Measurements from ENCODE around the gene DISC1. TPM values are rescaled to one million over a fixed set of nuclear protein-coding genes. Genes with fewer than 3 reads are reported as not detected.

The DISC1 gene
- total RNA-seq, 2 donors from 2014 or later, result 6.7 to 9.3 TPM

DNA sequence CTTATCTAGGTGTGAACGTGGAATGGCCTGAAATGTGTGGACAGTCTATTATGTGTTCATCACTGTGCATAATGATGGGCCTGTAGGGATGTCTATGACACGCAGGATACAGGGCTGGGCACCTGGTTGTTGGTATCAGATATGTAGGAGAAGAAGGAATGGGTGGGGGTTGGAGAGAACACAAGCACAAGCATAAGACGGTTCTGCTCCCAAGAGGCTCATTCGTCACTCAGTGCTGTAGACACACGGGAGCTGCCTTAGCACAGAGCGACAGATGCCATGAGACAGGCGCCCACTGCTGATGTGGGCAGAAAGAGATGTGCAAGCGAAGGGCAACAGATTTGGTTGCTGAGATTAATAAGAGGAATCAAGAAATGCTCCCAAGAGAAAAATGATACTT is 256.2 kb downstream of the DISC1 start:
- H3K36me3 ChIP-seq, result no peaks in the 10 kb centered on the region
- no peak for DNase-seq (ENCODE audit: low spot score)
- 97% methylated on average over 8 of the region's 8 CpGs for WGBS
- no peaks in the 10 kb centered on the region for H3K4me1 ChIP-seq (replicated peaks)
- intact Hi-C loops (cut with DNase I), result no loop called here
- TF ChIP-seq POLR2AphosphoS5 (IDR thresholded peaks at IDR 0.05) (no peak), POLR2A (IDR thresholded peaks at IDR 0.05) (no peak)
- TF ChIP-seq, protein P1, sequence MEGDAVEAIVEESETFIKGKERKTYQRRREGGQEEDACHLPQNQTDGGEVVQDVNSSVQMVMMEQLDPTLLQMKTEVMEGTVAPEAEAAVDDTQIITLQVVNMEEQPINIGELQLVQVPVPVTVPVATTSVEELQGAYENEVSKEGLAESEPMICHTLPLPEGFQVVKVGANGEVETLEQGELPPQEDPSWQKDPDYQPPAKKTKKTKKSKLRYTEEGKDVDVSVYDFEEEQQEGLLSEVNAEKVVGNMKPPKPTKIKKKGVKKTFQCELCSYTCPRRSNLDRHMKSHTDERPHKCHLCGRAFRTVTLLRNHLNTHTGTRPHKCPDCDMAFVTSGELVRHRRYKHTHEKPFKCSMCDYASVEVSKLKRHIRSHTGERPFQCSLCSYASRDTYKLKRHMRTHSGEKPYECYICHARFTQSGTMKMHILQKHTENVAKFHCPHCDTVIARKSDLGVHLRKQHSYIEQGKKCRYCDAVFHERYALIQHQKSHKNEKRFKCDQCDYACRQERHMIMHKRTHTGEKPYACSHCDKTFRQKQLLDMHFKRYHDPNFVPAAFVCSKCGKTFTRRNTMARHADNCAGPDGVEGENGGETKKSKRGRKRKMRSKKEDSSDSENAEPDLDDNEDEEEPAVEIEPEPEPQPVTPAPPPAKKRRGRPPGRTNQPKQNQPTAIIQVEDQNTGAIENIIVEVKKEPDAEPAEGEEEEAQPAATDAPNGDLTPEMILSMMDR (IDR thresholded peaks at IDR 0.05), result no peak
- no peaks in the 10 kb centered on the region for H3K9me3 ChIP-seq
- no peak overlapping the region for H3K4me3 ChIP-seq
- no peaks in the 10 kb centered on the region for H3K27me3 ChIP-seq (replicated peaks; ENCODE audit: insufficient read depth)
- no peak overlapping the region for H3K27ac ChIP-seq

DNA sequence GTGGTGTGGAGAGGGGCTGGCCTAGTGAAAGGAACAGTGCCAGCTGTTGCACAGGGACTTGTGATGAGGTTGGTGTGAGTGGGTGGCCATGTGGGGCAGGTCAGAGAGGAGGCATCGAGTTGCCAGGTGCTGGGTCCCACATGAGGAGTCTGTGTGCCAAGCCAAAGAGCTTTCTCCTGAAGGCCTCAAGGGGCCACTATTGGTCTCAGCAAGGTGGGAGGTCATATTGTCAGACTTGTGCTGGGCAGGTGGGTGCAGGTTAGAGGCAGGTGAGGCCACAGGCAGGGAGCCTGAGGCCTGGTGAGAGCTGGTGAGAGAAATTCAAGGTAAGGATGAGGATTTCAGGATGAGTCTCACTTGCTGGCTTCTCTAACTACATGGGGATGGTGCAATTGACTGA is 256.8 kb downstream of the DISC1 start:
- no peak overlapping the region for H3K4me3 ChIP-seq
- intact Hi-C loops (cut with DNase I), result no loop called here
- 86% methylated on average over 1 of the region's 1 CpG for WGBS

DNA sequence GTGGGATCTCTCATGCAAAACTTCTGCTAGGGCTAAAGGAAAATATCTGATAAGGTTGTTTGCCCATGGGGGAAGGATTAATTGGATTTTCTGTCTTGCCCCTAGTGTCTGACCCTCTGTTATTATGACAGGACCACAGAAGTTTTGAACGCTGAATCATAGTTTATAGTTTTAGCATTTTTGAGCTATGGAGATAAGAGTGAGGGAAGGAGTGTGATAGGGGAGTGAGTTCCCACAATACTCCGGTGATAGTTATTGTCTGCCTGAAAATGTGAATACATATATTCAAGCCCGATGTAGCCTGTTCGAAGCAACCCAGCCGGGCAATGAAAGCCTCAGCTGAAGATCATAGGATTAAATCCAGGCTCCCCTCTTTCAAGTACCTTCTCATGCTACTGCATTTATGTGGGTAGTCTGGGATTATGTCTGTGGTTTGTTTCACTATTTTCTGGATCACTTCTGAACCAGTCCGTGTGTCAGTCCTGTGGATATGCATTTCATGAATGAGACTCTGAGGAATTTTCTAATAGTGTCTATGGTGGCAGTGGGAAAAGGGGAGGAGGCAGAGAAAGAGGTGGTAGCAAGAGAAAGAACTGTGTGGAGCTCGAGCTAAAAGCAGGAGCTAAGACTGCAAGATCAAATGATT is 258.7 kb downstream of the DISC1 start:
- Histone ChIP-seq H3K27ac (no peak overlapping the region), H3K9me3 (no peaks in the 10 kb centered on the region), H3K4me1 (replicated peaks) (no peaks in the 10 kb centered on the region), H3K4me3 (no peak overlapping the region), H3K27me3 (replicated peaks; ENCODE audit: insufficient read depth) (no peaks in the 10 kb centered on the region), H3K36me3 (no peaks in the 10 kb centered on the region)
- TF ChIP-seq POLR2AphosphoS5 (IDR thresholded peaks at IDR 0.05), result no peak
- no peak for TF ChIP-seq POLR2A (IDR thresholded peaks at IDR 0.05)
- TF ChIP-seq, protein P1 (IDR thresholded peaks at IDR 0.05), result no peak
- DNase-seq (ENCODE audit: low spot score), result no peak
- intact Hi-C loops (cut with DNase I), result no loop called here
- 64% methylated on average over 7 of the region's 7 CpGs for WGBS

More for the DNA sequence above, 256.8 kb downstream of the DISC1 start:
- H3K27ac ChIP-seq, result no peak overlapping the region
- H3K9me3 ChIP-seq, result no peaks in the 10 kb centered on the region
- H3K4me1 ChIP-seq (replicated peaks), result no peaks in the 10 kb centered on the region
- DNase-seq (ENCODE audit: low spot score), result no peak
- H3K27me3 ChIP-seq (replicated peaks; ENCODE audit: insufficient read depth), result no peaks in the 10 kb centered on the region
- H3K36me3 ChIP-seq, result no peaks in the 10 kb centered on the region
- TF ChIP-seq, protein P1 (IDR thresholded peaks at IDR 0.05), result no peak
- TF ChIP-seq POLR2A (IDR thresholded peaks at IDR 0.05) (no peak), POLR2AphosphoS5 (IDR thresholded peaks at IDR 0.05) (no peak)

DNA sequence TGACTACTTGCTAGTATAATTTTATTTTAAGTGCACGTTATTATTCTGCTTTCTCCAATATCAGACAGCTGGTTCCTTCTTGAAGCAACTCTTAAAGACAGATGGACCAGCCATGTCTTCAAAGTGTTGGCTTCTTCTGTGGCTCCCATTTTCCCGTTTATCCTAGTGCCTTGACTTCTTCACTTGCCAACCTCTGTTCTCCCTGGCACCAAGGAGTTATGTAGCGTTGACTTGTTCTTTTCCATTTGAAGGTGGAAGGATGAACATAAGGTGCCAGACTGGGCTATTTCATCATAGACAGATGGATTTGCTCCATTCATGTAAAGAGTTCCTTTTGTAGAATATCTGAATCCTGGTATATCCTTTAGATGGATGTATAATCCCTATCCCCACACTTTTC is 260.6 kb downstream of the DISC1 start:
- intact Hi-C loops (cut with DNase I), result no loop called here
- Histone ChIP-seq H3K9me3 (no peaks in the 10 kb centered on the region), H3K4me1 (replicated peaks) (no peaks in the 10 kb centered on the region), H3K36me3 (no peaks in the 10 kb centered on the region), H3K4me3 (no peak overlapping the region), H3K27ac (no peak overlapping the region), H3K27me3 (replicated peaks; ENCODE audit: insufficient read depth) (no peaks in the 10 kb centered on the region)
- WGBS, result 93% methylated on average over 3 of the region's 3 CpGs
- TF ChIP-seq, protein P1 (IDR thresholded peaks at IDR 0.05), result no peak
- no peak for TF ChIP-seq POLR2AphosphoS5 (IDR thresholded peaks at IDR 0.05)
- TF ChIP-seq POLR2A (IDR thresholded peaks at IDR 0.05), result no peak
- DNase-seq (ENCODE audit: low spot score), result no peak

DNA sequence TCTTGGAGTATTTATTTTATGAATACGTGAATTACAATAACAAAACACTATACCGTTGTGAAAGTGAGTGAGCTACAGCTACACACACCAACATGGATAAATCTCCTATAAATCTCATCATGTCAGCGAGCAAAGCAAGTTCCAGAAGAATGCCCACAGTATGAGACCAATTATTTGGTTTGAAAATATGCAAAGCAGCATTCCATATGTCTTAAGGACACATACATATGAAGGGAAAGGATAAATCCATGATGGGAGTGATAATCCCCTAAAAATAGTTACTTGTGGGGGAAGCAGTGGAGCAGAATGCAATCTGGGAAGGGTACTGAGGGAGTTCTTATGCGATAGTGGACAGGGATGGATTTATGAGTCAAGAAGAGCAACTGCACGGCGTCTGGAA is 261.3 kb downstream of the DISC1 start:
- Histone ChIP-seq H3K36me3 (no peaks in the 10 kb centered on the region), H3K27ac (no peak overlapping the region), H3K4me3 (no peak overlapping the region), H3K4me1 (replicated peaks) (no peaks in the 10 kb centered on the region), H3K27me3 (replicated peaks; ENCODE audit: insufficient read depth) (no peaks in the 10 kb centered on the region), H3K9me3 (no peaks in the 10 kb centered on the region)
- TF ChIP-seq POLR2A (IDR thresholded peaks at IDR 0.05), result no peak
- no peak for TF ChIP-seq POLR2AphosphoS5 (IDR thresholded peaks at IDR 0.05)
- TF ChIP-seq, protein P1 (IDR thresholded peaks at IDR 0.05), result no peak
- 88% methylated on average over 6 of the region's 6 CpGs for WGBS
- intact Hi-C loops (cut with DNase I), result no loop called here
- DNase-seq (ENCODE audit: low spot score), result no peak
